ENCODE results near the gene ROGDI.

GRCh38 chr16:4785758-4786433, 16.5 kb downstream of the ROGDI start:
- TF ChIP-seq, protein P1, sequence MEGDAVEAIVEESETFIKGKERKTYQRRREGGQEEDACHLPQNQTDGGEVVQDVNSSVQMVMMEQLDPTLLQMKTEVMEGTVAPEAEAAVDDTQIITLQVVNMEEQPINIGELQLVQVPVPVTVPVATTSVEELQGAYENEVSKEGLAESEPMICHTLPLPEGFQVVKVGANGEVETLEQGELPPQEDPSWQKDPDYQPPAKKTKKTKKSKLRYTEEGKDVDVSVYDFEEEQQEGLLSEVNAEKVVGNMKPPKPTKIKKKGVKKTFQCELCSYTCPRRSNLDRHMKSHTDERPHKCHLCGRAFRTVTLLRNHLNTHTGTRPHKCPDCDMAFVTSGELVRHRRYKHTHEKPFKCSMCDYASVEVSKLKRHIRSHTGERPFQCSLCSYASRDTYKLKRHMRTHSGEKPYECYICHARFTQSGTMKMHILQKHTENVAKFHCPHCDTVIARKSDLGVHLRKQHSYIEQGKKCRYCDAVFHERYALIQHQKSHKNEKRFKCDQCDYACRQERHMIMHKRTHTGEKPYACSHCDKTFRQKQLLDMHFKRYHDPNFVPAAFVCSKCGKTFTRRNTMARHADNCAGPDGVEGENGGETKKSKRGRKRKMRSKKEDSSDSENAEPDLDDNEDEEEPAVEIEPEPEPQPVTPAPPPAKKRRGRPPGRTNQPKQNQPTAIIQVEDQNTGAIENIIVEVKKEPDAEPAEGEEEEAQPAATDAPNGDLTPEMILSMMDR (IDR thresholded peaks at IDR 0.05): no peak
- no peak for TF ChIP-seq POLR2A (IDR thresholded peaks at IDR 0.05)

Measured in body of pancreas (tissue), 4 donors.